Panc1 (cell line): ENCODE results near the gene ANKRD33B. TPM values are rescaled to one million over a fixed set of nuclear protein-coding genes. Genes with fewer than 3 reads are reported as not detected.

Experiments
- ATAC-seq: fragments of 200-7000 bp; cut with Tn5 transposase; 2 replicates; pipeline ENCODE4 v1.9.1; 2020; ENCODE audit warnings: mild to moderate bottlenecking, moderate library complexity
- BruUV-seq: library from RNA; stranded (reverse); fragments of 400-500 nt; replicated peaks from 2 replicates; lab custom pipeline; 2021; lab: Mats Ljungman, UMichigan
- CTCF ChIA-PET: fragments of 300-600 bp; sonication (Branson Sonifier 250); formaldehyde crosslinking; loops from one replicate; lab custom pipeline; 2022; ENCODE audit warnings: antibody characterized with exemption; lab: Charles Lee
- POLR2A ChIA-PET: fragments of 300-600 bp; sonication (Branson Sonifier 250); formaldehyde crosslinking; loops from one replicate; lab custom pipeline; 2022; ENCODE audit warnings: antibody characterized with exemption; lab: Charles Lee
- DNase-seq: peaks from one replicate; pipeline ENCODE4 v3.0.0-alpha.2; 2010; ENCODE audit warnings: low read depth, low spot score
- H3K27ac ChIP-seq: 2 replicates; pipeline ENCODE4 v1.5.1; 2011; ENCODE audit warnings: mild to moderate bottlenecking, low read length, inconsistent platforms
- H3K27me3 ChIP-seq: fragments of 200-500 bp; sonication (Bioruptor generic); 2 replicates; pipeline ENCODE4 v1.6.0; 2014; ENCODE audit warnings: low read length, inconsistent platforms; ENCODE audit not compliant: control insufficient read depth, insufficient read depth
- H3K36me3 ChIP-seq: fragments of 200-500 bp; sonication (Bioruptor generic); 2 replicates; pipeline ENCODE4 v1.5.1; 2014; ENCODE audit warnings: inconsistent platforms, mild to moderate bottlenecking, low read length, moderate library complexity; ENCODE audit not compliant: control insufficient read depth, insufficient read depth
- H3K4me1 ChIP-seq: 2 replicates; pipeline ENCODE4 v1.5.1; 2011; ENCODE audit warnings: inconsistent platforms, mild to moderate bottlenecking, low read length, moderate library complexity; ENCODE audit not compliant: control insufficient read depth, insufficient read depth
- H3K4me3 ChIP-seq, 2 experiments: 2 replicates each; pipeline ENCODE4 v1.5.1; 2011 to 2012; ENCODE audit warnings: low read depth in 2 of 2, low read length in 2 of 2, mild to moderate bottlenecking in 2 of 2, inconsistent platforms in 1 of 2, moderate library complexity in 1 of 2
- H3K9me3 ChIP-seq: fragments of 200-500 bp; sonication (Bioruptor generic); 2 replicates; pipeline ENCODE4 v1.5.1; 2014; ENCODE audit warnings: low read depth, mild to moderate bottlenecking, inconsistent platforms, low read length, moderate library complexity; ENCODE audit not compliant: control insufficient read depth, insufficient read depth
- POLR2AphosphoS5 ChIP-seq: IDR thresholded peaks from 2 replicates; pipeline ENCODE4 v1.6.1; 2012; ENCODE audit warnings: mild to moderate bottlenecking, low read depth, low read length, moderate library complexity
- SIN3A ChIP-seq: IDR thresholded peaks from 2 replicates; pipeline ENCODE4 v1.6.1; 2012; ENCODE audit warnings: low read depth, mild to moderate bottlenecking, low read length, moderate library complexity, borderline replicate concordance; ENCODE audit not compliant: insufficient read depth
- TCF7L2 ChIP-seq: IDR thresholded peaks from 2 replicates; pipeline ENCODE4 v1.6.1; 2011; ENCODE audit warnings: mild to moderate bottlenecking, low read depth, low read length, inconsistent platforms
- in situ Hi-C: cut with HindIII; loops from 2 replicates; pipeline ENCODE4 v1.10.0; 2016; ENCODE audit warnings: low sequenced_read_pairs, low pct_unique_long_range_greater_than_20kb
- intact Hi-C: fragments of 100-400 bp; cut with micrococcal nuclease; formaldehyde crosslinking; loops from one replicate; pipeline ENCODE4 v1.10.0; 2022; ENCODE audit not compliant: unreplicated experiment
- total RNA-seq: library from RNA; stranded (reverse); gene quantifications from one replicate; pipeline ENCODE4 v1.2.1, GENCODE V29; 2021; ENCODE audit not compliant: unreplicated experiment
- TF ChIP-seq, protein P1 (sequence below), 2 experiments: IDR thresholded peaks; 2 replicates each; pipeline ENCODE4 v1.6.1; 2011 to 2012; ENCODE audit warnings: low read depth in 2 of 2, control low read depth in 1 of 2, low read length in 1 of 2, mild to moderate bottlenecking in 1 of 2, moderate library complexity in 1 of 2; ENCODE audit not compliant: insufficient read depth in 1 of 2
- TF ChIP-seq, protein P2 (sequence below): fragments of 450-650 bp; IDR thresholded peaks from 2 replicates; pipeline ENCODE4 v1.5.1; 2017; ENCODE audit warnings: mild to moderate bottlenecking

ANKRD33B gene
- total RNA-seq, 1 experiment from 2014 or later, result 19.1 TPM

GRCh38 chr5:10540951-10541646 is 22.8 kb upstream of the ANKRD33B start:
- no peak for ATAC-seq
- TF ChIP-seq SIN3A (no peak), POLR2AphosphoS5 (no peak), TCF7L2 (no peak)
- TF ChIP-seq, protein P1, sequence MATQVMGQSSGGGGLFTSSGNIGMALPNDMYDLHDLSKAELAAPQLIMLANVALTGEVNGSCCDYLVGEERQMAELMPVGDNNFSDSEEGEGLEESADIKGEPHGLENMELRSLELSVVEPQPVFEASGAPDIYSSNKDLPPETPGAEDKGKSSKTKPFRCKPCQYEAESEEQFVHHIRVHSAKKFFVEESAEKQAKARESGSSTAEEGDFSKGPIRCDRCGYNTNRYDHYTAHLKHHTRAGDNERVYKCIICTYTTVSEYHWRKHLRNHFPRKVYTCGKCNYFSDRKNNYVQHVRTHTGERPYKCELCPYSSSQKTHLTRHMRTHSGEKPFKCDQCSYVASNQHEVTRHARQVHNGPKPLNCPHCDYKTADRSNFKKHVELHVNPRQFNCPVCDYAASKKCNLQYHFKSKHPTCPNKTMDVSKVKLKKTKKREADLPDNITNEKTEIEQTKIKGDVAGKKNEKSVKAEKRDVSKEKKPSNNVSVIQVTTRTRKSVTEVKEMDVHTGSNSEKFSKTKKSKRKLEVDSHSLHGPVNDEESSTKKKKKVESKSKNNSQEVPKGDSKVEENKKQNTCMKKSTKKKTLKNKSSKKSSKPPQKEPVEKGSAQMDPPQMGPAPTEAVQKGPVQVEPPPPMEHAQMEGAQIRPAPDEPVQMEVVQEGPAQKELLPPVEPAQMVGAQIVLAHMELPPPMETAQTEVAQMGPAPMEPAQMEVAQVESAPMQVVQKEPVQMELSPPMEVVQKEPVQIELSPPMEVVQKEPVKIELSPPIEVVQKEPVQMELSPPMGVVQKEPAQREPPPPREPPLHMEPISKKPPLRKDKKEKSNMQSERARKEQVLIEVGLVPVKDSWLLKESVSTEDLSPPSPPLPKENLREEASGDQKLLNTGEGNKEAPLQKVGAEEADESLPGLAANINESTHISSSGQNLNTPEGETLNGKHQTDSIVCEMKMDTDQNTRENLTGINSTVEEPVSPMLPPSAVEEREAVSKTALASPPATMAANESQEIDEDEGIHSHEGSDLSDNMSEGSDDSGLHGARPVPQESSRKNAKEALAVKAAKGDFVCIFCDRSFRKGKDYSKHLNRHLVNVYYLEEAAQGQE (IDR thresholded peaks at IDR 0.05; ENCODE audit: insufficient read depth in 1 of 2, low read depth in 2 of 2, low read length in 1 of 2), result no peak
- TF ChIP-seq, protein P2, sequence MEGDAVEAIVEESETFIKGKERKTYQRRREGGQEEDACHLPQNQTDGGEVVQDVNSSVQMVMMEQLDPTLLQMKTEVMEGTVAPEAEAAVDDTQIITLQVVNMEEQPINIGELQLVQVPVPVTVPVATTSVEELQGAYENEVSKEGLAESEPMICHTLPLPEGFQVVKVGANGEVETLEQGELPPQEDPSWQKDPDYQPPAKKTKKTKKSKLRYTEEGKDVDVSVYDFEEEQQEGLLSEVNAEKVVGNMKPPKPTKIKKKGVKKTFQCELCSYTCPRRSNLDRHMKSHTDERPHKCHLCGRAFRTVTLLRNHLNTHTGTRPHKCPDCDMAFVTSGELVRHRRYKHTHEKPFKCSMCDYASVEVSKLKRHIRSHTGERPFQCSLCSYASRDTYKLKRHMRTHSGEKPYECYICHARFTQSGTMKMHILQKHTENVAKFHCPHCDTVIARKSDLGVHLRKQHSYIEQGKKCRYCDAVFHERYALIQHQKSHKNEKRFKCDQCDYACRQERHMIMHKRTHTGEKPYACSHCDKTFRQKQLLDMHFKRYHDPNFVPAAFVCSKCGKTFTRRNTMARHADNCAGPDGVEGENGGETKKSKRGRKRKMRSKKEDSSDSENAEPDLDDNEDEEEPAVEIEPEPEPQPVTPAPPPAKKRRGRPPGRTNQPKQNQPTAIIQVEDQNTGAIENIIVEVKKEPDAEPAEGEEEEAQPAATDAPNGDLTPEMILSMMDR, result no peak
- Histone ChIP-seq H3K4me3 (no peak overlapping the region), H3K36me3 (no peaks in the 10 kb centered on the region), H3K27ac (no peak overlapping the region), H3K4me1 (no peaks in the 10 kb centered on the region), H3K27me3 (no peaks in the 10 kb centered on the region), H3K9me3 (no peaks in the 10 kb centered on the region)
- in situ Hi-C loops, result no loop called here
- intact Hi-C loops, result no loop called here
- no TSS peak for BruUV-seq
- ChIA-PET POLR2A (no interaction called here), CTCF (no interaction called here)
- DNase-seq, result no peak

DNA sequence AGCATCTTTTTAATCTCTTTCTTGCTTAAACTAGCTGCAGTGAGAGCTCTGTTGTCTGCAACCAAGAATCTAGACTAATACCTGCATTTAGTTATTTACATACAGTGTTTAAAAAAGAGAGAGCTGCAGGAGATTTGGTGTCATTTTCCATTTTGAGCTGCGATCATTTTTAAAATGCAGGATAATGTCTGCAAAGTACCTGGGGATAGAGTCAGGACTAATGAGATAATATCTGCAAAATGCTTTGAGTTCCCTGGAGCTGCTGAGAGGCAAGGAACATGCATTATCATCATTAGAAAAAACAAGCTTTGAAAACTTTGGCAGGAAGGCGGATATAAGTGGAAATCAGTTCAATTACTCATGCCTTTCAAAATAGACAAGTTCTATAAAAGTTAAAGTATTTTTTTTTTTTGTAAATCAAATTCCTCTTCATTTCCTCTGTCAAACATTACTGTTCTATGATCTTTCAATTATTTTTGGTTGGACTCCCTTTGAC is 21.8 kb upstream of the ANKRD33B start:
- DNase-seq (no peak), ATAC-seq (no peak)
- intact Hi-C loops, result no loop called here
- H3K27me3 ChIP-seq, result no peaks in the 10 kb centered on the region
- H3K9me3 ChIP-seq, result no peaks in the 10 kb centered on the region
- POLR2A ChIA-PET, result interaction anchor here (0.7 kb wide), 1 partner anchor 78 kb away, joined by 4 read pairs; no protein-coding TSS in a partner anchor
- no peak overlapping the region for H3K27ac ChIP-seq
- H3K4me1 ChIP-seq, result no peaks in the 10 kb centered on the region
- CTCF ChIA-PET, result interaction anchor here (0.6 kb wide), 1 partner anchor 90 kb away, joined by 3 read pairs; no protein-coding TSS in a partner anchor
- H3K4me3 ChIP-seq, result no peak overlapping the region
- TF ChIP-seq SIN3A (no peak), POLR2AphosphoS5 (no peak), TCF7L2 (no peak)
- TF ChIP-seq, protein P2, result no peak
- TF ChIP-seq, protein P1 (IDR thresholded peaks at IDR 0.05; ENCODE audit: insufficient read depth in 1 of 2, low read depth in 2 of 2, low read length in 1 of 2), result no peak
- no TSS peak for BruUV-seq
- in situ Hi-C loops, result no loop called here
- no peaks in the 10 kb centered on the region for H3K36me3 ChIP-seq
